Loucy (cell line): Measurements from ENCODE around the gene DBH.

Source experiments
- H2AFZ ChIP-seq: fragments of 200-600 bp; sonication (generic); 2 replicates; pipeline ENCODE4 v1.6.0; 2016; ENCODE audit warnings: antibody characterized with exemption, mild to moderate bottlenecking, low read length, moderate library complexity
- H3F3A ChIP-seq: fragments of 200-600 bp; 2 replicates; pipeline ENCODE4 v1.6.0; 2016; ENCODE audit warnings: antibody characterized with exemption, low read depth, mild to moderate bottlenecking
- H3K27me3 ChIP-seq: fragments of 200-600 bp; sonication (generic); 2 replicates; pipeline ENCODE4 v1.6.1; 2014; ENCODE audit warnings: low read length, mild to moderate bottlenecking; ENCODE audit not compliant: insufficient read depth, poor library complexity, severe bottlenecking
- H3K36me3 ChIP-seq: fragments of 200-600 bp; sonication (generic); 2 replicates; pipeline ENCODE4 v1.6.1; 2016; ENCODE audit warnings: low read length; ENCODE audit not compliant: insufficient read depth
- H3K4me1 ChIP-seq: fragments of 200-600 bp; sonication (generic); 2 replicates; pipeline ENCODE4 v1.5.1; 2014; ENCODE audit warnings: low read length, mild to moderate bottlenecking; ENCODE audit not compliant: insufficient read depth, poor library complexity, severe bottlenecking
- H3K4me2 ChIP-seq: fragments of 200-600 bp; sonication (generic); 2 replicates; pipeline ENCODE4 v1.6.0; 2014; ENCODE audit warnings: antibody characterized with exemption, low read length, low read depth, mild to moderate bottlenecking; ENCODE audit not compliant: poor library complexity, severe bottlenecking
- H3K4me3 ChIP-seq: fragments of 200-600 bp; sonication (generic); 2 replicates; pipeline ENCODE4 v1.5.1; 2014; ENCODE audit warnings: low read length, mild to moderate bottlenecking, mixed read lengths; ENCODE audit not compliant: poor library complexity, severe bottlenecking
- H3K79me2 ChIP-seq: fragments of 200-600 bp; sonication (generic); 2 replicates; pipeline ENCODE4 v1.6.1; 2014; ENCODE audit warnings: low read length; ENCODE audit not compliant: insufficient read depth
- H3K9ac ChIP-seq: fragments of 200-600 bp; sonication (generic); 2 replicates; pipeline ENCODE4 v1.6.0; 2014; ENCODE audit warnings: mild to moderate bottlenecking, low read depth, low read length, moderate library complexity; ENCODE audit not compliant: poor library complexity, severe bottlenecking
- H3K9me2 ChIP-seq: fragments of 200-600 bp; sonication (generic); replicated peaks from 2 replicates; pipeline ENCODE4 v1.6.1; 2016; ENCODE audit warnings: low read depth, low read length, mixed read lengths
- H3K9me3 ChIP-seq: fragments of 200-600 bp; sonication (generic); 2 replicates; pipeline ENCODE4 v1.6.1; 2014; ENCODE audit warnings: mild to moderate bottlenecking, antibody characterized with exemption, low read length, low read depth; ENCODE audit not compliant: insufficient read depth
- H4K20me1 ChIP-seq: fragments of 200-600 bp; sonication (generic); 2 replicates; pipeline ENCODE4 v1.6.0; 2014; ENCODE audit warnings: antibody characterized with exemption, low read length, mild to moderate bottlenecking; ENCODE audit not compliant: insufficient read depth, poor library complexity, severe bottlenecking
- EZH2phosphoT487 ChIP-seq: fragments of 200-600 bp; IDR thresholded peaks from 2 replicates; pipeline ENCODE4 v1.6.1; 2018; ENCODE audit warnings: antibody characterized with exemption, mild to moderate bottlenecking, moderate library complexity, borderline replicate concordance
- TF ChIP-seq, protein P1 (sequence below): fragments of 200-600 bp; sonication (generic); conservative IDR thresholded peaks from 2 replicates; pipeline ENCODE4 v1.5.1; 2014; ENCODE audit warnings: mild to moderate bottlenecking, antibody characterized with exemption, low read length

Gene DBH

DNA sequence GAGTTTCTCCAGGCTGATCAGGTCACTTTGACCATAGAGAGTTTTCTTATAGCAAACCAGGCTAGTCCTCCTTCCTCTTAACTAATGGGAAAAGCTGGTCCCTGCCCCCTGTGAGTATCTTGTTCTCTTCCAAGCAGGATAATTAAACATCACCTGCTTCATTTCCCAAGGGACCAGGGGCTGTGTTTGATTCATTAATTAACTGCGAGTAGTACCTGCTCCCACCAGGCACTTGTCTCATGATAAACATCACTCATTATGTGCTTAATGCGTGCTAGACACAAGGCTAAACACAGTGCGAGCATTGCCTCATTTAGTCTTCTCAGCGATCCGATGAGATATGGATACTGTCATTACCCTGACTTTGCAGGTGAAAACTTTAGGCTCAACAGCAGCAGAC is 25.3 kb upstream of the DBH start:
- no peak overlapping the region for H2AFZ ChIP-seq
- H3K4me1 ChIP-seq = no peaks in the 10 kb centered on the region
- H4K20me1 ChIP-seq = no peaks in the 10 kb centered on the region
- H3K4me3 ChIP-seq = no peak overlapping the region
- H3K79me2 ChIP-seq = no peaks in the 10 kb centered on the region
- TF ChIP-seq EZH2phosphoT487 = no peak
- TF ChIP-seq, protein P1, sequence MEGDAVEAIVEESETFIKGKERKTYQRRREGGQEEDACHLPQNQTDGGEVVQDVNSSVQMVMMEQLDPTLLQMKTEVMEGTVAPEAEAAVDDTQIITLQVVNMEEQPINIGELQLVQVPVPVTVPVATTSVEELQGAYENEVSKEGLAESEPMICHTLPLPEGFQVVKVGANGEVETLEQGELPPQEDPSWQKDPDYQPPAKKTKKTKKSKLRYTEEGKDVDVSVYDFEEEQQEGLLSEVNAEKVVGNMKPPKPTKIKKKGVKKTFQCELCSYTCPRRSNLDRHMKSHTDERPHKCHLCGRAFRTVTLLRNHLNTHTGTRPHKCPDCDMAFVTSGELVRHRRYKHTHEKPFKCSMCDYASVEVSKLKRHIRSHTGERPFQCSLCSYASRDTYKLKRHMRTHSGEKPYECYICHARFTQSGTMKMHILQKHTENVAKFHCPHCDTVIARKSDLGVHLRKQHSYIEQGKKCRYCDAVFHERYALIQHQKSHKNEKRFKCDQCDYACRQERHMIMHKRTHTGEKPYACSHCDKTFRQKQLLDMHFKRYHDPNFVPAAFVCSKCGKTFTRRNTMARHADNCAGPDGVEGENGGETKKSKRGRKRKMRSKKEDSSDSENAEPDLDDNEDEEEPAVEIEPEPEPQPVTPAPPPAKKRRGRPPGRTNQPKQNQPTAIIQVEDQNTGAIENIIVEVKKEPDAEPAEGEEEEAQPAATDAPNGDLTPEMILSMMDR = no peak
- H3K9me3 ChIP-seq = no peaks in the 10 kb centered on the region
- H3K9me2 ChIP-seq = no peaks in the 10 kb centered on the region
- no peaks in the 10 kb centered on the region for H3K27me3 ChIP-seq
- H3K9ac ChIP-seq = no peak overlapping the region
- no peaks in the 10 kb centered on the region for H3K36me3 ChIP-seq
- no peaks in the 10 kb centered on the region for H3F3A ChIP-seq
- no peak overlapping the region for H3K4me2 ChIP-seq

DNA sequence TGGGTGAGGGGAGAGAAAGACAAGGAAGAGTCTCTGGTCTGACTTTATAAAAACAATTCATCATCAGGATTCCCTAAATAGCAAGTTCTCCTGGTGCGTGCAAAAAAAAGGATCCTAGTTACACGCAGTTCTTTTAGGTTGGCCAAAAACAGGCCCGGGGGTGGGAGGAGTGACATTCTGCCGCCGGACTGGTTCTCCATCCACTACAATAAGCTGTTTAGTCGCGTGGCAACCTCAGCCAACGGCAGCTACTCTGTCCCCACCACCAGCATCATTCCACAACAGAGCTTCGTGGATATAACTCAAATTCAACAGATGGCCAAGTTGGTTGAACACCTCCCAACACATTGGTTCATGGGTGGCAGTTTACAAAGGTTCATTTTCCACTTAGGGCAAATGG is 24.1 kb upstream of the DBH start:
- no peaks in the 10 kb centered on the region for H3K4me1 ChIP-seq
- H3K4me2 ChIP-seq = no peak overlapping the region
- H3K36me3 ChIP-seq = no peaks in the 10 kb centered on the region
- H3K9me2 ChIP-seq = no peaks in the 10 kb centered on the region
- no peaks in the 10 kb centered on the region for H3K9me3 ChIP-seq
- H3K4me3 ChIP-seq = no peak overlapping the region
- H4K20me1 ChIP-seq = no peaks in the 10 kb centered on the region
- H3K27me3 ChIP-seq = no peaks in the 10 kb centered on the region
- no peak for TF ChIP-seq EZH2phosphoT487
- TF ChIP-seq, protein P1 = no peak
- no peak overlapping the region for H2AFZ ChIP-seq
- H3K9ac ChIP-seq = no peak overlapping the region
- no peaks in the 10 kb centered on the region for H3F3A ChIP-seq
- no peaks in the 10 kb centered on the region for H3K79me2 ChIP-seq

DNA sequence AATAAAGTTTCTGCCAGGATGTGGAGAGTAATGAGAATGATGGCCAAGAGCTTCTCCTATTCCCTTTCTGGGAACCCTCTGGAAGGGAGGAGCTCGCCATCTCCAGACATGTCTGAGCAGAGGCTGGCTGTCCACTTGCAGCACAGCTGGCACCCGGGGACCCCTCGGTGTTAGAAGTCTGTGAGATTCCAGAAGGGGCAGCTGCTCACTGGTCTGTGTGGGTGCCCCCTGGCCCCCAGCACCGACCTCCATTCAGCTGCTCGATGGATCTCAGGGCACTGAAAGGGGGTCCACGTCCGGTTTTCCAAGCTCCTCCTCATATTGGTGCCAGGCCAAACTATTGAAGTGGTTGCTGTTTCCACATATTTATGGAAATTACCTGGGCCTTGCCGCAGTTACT is 23.3 kb upstream of the DBH start:
- Histone ChIP-seq H2AFZ (no peak overlapping the region), H3K36me3 (no peaks in the 10 kb centered on the region), H3K79me2 (no peaks in the 10 kb centered on the region), H3K27me3 (no peaks in the 10 kb centered on the region), H3K9me3 (no peaks in the 10 kb centered on the region), H3K4me3 (no peak overlapping the region), H3F3A (no peaks in the 10 kb centered on the region), H3K4me2 (no peak overlapping the region), H3K4me1 (no peaks in the 10 kb centered on the region), H3K9me2 (no peaks in the 10 kb centered on the region), H4K20me1 (no peaks in the 10 kb centered on the region), H3K9ac (no peak overlapping the region)
- TF ChIP-seq EZH2phosphoT487 = no peak
- TF ChIP-seq, protein P1 = no peak
